HG02642 (cell line): ENCODE results near the gene SERPINA3.
"Not testable (repeated sequence)": the region's sequence is repeated elsewhere in the genome, so short reads cannot be mapped to it uniquely, and the experiment has no call there.

Experiments used
- ATAC-seq: cut with Tn5 transposase; IDR thresholded peaks from one replicate; pipeline ENCODE4 v1.9.1; 2021; ENCODE audit warnings: mild to moderate bottlenecking; ENCODE audit not compliant: unreplicated experiment, poor library complexity

The SERPINA3 gene

DNA sequence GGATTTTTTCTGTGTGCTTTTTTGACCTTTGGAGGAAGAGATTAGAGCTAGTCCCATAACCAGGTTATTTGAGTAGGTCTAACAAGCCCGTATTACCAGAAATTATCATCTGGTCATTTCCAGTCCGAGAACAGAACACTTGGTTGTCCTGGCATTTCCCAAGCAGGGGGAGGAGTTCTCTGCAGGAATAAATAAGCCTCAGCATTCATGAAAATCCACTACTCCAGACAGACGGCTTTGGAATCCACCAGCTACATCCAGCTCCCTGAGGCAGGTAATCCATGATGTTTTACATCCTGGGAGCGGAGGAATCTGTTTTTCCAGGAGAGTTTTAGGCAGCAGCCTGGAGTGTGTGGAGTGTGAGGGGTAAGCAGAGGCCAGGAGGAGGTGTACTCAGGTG is at the start of gene SERPINA3:
TSS of gene SERPINA3 (plus strand) at position 218 of the 400 bp plus-strand sequence. CDS start 2,051 bp downstream, outside the sequence.
- no peak for ATAC-seq

DNA sequence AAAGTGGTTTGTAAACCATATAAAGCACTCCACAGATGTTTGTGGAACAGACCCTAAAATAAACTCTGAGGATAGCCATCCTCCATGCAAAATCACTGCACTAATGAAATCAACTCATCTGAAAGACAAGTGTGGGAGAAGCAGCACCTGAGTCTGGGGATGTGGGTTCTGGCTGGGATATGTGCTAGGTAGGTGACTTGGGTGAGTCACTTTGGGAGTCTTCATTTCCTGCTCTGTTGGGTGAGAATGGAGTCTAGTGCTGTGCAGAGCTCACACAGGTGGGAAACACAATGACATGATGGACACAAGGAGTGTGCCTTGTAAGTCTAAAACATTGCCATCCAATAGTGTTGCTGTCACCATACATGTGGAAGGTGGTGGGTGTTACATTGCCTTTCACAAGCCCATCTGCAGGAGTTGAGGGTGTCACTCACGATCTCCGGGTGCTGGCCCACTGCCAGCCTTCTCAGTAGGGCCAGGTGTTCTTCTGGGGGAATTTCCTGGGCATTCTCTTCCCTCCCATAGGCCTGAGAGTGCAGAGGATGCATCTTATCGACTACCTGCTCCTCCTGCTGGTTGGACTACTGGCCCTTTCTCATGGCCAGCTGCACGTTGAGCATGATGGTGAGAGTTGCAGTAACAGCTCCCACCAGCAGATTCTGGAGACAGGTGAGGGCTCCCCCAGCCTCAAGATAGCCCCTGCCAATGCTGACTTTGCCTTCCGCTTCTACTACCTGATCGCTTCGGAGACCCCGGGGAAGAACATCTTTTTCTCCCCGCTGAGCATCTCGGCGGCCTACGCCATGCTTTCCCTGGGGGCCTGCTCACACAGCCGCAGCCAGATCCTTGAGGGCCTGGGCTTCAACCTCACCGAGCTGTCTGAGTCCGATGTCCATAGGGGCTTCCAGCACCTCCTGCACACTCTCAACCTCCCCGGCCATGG is 49.0 kb upstream of the SERPINA3 start:
- ATAC-seq, result no peak

DNA sequence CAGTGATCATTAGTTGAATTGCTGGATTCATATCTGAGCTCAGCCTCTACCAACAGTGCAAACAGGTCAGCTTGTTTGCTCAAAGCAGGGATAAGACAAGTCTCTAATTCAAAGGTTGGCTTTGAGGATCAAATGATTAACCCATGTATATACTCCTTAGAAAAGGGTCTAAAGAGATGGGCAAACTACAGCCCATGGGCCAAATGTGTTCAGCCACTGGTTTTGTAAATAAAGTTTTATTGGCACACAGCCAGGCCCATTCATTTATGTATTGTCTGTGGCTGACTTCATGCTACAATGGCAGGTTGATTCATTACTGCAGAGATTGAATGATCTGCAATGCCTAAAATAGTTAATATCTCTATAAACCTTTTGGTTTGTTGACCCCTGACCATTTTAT is 47.8 kb upstream of the SERPINA3 start:
- ATAC-seq, result no peak

DNA sequence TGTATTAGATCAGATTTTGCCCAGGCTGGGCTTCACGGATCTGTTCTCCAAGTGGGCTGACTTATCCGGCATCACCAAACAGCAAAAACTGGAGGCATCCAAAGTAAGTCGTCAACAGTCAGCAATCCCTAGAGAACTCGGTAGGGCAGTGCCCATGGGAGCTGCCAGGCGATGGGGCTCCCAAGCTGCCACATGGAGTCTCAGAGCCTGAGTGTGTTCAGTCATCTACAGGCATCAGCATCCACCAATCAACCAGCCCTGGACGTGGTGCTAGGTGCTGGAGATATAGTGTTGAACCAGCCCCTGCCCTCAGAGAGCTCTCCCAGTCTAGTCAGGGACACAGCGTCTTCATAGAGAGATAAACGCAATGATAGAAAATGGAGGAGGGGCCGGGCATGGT is 44.0 kb upstream of the SERPINA3 start:
- no peak for ATAC-seq

DNA sequence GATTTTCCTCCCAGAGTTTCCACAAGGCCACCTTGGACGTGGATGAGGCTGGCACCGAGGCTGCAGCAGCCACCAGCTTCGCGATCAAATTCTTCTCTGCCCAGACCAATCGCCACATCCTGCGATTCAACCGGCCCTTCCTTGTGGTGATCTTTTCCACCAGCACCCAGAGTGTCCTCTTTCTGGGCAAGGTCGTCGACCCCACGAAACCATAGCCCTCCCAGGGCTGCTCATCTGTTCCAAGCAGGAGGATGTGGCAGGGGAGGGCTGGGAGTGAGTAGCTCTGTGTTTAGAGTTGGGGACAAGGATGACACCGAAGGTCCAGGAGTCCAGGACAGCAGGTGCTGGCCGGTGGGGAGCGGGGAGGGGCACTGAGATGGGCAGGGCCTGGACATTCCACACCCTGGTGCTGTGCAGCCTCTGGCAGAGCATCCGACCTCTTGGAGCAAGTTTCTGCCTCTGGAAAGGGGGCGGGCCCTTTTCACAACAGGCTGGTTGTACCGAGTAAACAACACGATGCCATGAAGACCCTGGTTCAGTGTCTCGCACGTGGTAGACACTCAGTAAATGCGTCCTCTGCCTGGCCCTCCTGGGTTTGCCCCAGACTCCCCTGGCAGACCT is 42.7 kb upstream of the SERPINA3 start:
- no peak for ATAC-seq

DNA sequence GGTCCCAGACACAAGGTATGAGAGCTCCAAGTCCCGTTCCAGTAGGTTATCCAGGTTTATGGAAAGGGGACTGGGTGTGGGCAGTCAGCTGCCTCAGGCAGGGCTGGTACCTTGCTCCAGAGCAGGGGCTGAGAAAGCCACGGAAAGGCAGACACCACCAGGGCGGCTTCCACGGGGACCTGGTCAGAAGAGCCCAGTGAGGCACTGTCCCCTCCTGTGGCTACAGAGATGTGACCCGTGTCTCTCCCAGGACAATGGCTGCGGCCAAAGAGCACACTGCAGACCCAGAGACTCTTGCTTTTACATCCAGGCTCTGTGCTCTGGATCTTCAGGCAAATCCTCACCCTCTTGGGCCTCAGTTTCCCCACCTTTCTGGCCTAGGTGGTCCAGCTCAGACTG is 42.2 kb upstream of the SERPINA3 start:
- no peak for ATAC-seq

DNA sequence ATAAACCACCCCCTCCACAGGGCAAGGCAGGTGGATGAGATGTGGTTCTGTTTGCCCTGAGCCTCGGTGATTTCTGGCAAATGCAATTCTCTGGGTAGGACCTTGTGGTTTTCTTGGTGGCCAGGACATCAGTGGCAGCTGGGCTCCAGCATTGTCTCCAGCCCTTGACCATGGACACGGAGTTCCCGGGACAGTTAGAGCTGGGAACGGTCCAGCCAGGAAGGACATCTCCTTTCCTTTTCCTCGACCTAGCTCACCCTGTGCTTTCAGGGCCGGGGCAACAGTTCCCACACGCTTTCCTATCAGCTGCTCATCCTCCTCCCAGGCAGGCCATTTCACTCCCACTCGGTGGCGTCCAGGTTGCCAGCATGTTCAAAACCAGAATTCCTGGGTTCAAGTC is 41.8 kb upstream of the SERPINA3 start:
- no peak for ATAC-seq

DNA sequence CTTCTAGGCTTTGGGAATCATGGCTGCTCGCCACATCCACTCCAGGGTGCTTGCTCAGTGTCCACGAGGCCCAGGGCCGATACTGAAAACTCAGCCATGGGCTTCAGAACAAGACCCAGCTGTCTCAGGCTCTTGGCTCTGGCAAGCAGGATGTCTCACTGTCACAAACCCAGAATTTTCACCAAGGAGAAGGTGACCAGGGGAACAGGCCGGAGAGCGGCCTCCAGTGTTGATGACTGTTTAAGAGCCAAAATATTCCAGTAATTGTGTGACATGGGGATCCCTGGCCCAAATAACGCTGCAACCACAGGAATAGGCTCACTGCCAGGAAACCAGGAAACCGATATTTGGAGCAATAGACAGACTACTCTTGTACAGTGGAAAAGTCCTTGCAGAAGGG is 40.8 kb upstream of the SERPINA3 start:
- no peak for ATAC-seq

DNA sequence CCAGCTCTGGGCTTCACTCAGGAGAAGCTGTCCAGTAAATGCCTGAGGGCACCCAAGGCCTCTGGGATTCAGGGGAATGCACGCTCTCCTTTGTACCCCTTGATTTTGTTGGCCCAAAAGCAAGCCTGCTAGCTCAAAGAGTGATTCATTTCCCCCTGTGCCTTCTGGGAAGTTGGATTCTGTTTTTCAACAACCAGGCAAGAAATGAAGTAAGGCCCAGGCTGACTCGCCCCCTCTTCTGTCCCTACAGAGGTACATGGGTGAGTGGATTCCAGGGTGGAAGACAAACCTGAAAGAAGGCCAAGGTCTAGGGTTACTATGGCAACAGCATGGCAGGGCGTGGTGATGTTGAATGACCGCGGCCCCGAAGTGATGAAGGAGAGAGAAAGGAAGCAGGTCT is 40.2 kb upstream of the SERPINA3 start:
- no peak for ATAC-seq

DNA sequence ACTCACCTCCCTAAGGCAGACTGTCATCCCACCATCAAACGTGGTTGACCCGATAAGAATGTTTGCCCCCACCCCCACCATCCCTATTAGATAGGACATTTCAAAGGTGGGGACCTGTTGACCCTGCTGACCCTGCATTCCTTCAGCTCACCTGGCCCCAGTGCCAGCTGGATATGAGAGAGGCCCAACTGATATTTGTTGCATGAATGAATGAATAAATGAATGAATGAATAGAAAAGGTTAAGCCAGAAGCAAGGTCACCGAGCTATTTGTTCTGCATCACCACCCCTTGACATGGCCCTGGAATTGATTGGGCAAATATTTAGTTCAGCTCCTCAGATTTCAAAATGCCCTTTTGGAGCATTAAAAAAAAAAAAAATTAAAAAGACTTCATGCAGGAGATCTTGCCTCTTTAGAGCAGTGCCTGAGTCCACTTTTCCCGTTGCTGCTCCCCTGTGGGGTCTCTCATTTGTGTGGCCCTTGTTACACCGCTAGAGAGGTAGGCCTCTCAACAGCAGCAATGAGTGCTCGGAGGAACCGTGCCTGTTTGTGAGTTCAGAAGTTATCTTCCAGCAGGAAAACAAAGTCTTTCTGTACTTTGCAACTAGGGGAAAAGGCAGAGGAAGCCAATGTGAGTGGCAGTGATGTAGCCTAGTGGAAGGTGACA is 39.4 kb upstream of the SERPINA3 start:
- ATAC-seq, result no peak

DNA sequence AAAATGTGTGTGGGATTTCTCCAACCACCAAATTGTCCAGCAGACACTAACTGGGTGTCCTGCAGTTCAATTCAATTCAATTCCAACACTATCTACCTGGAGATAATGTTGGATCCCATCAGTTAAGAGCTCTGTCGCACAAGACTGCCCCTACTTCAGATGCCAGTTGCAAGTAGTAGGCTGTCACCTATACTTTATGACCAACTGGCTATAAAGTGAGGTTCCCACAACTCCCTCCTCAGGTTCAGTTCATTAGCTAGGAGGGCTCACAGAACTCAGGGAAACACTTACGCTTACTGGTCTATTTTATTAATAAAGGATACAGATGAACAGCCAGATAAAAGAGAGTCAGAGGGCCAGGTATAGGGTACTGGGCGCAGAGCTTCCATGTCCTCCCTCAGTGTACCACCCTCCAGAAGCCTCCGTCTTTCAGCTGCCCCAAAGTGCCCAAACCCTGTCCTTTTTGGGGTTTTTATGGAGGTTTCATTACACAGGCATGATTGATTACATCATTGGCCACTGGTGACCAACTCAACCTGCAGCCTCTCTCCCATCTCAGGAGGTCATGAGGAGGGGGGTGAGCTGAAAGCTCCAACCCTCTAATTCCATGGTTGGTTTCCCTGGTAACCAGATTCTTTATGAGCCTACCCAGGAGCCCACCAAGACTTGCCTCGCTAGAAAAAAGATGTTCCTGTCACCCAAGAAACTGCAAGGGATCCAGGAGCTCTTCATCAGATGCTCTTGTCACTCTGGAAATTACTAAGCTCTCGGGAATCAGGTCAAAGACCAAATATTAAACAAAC is 38.5 kb upstream of the SERPINA3 start:
- no peak for ATAC-seq

DNA sequence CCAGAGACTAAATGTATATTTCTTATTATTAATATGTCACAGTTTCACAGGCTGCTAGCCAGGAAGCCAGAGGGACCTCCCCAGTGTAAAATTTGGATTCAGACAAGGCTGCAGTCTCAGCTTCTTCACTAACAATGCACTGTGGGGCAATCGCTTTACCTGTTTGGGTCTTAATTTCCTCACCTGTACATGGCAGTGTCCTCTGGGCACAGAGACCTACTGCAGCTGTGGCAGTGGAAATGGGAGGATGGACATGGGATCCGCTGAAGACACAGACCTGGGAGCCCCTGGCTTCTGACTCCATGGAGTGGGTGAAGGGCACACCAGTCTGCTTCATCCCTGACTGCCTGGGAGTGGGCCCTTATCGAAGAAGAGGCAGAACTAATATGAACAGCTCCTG is 37.9 kb upstream of the SERPINA3 start:
- no peak for ATAC-seq

DNA sequence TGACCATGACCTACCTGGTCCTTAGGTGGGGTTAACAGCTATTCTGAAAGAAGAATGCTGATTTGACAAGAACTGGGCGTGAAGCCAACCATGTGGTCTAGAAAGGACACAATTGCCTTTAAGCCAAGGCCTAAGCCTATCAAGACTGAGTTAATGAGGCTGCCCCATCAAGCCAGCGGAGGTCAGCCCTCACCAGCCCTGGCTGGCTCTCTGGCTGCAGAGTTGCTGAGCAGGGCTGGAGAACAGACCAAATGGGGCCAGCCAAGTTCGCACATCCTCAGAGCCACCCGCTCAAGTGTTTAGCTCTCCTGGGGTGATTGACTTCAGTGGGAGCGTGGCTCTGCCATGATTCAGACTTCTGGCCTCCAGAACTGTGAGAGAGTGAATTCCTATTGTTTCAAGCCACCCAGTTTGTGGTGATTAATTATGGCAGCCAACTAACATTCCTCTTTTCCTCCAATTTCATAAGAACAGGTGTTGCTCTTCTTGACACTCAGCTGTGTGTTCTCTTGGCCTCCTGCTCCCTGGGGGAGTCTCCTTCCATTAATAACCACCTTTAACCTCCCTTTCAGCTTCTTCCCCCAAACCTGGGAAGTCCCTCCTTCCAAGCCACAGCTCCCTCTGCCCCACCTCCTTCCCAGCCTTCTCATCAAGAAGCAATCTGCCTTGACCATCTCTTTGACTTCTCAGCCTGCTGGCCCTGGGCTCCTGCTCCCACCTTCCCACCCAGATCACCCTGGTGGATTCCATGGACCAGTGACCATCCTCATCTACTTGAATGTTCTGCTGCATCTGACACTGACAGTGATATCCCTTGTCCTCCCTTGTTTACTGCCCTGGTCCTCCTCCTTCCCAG is 36.2 kb upstream of the SERPINA3 start:
- ATAC-seq, result no peak

DNA sequence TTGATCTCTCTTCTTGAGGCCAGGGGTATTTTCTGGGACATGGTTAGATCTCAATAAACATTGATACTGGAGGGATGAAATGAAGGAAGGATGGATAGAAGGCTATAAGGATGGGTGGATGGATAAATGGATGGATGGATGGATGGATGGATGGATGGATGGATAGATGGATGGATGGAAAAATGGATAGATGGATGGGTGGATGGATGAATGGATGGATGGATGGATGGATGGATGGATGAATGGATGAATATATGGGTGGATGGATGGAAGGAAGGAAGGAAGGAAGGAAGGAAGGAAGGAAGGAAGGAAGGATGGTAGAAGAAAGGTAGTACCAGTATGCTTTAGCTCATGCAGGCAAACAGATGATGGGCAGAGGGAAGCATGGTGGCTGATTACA is 34.7 kb upstream of the SERPINA3 start:
- ATAC-seq, result not testable (repeated sequence)

DNA sequence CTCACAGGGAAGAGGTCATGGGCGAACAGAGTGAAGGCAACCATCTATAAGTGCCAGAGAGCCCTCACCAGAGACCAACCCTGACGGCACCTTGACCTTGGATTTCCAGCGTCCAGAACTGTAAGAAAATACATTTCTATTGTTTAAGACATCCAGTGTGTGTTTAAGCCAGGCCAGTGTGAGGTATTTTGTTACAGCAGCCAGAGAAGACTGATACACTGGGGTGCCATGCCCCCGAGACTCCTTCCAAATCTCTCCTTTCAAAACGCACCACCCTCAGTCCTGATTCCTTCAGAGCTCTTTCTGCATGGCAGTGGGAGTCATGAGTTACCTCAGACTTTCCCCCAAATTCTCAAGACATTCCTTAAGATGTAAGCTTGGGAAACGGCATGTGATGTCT is 33.5 kb upstream of the SERPINA3 start:
- no peak for ATAC-seq

DNA sequence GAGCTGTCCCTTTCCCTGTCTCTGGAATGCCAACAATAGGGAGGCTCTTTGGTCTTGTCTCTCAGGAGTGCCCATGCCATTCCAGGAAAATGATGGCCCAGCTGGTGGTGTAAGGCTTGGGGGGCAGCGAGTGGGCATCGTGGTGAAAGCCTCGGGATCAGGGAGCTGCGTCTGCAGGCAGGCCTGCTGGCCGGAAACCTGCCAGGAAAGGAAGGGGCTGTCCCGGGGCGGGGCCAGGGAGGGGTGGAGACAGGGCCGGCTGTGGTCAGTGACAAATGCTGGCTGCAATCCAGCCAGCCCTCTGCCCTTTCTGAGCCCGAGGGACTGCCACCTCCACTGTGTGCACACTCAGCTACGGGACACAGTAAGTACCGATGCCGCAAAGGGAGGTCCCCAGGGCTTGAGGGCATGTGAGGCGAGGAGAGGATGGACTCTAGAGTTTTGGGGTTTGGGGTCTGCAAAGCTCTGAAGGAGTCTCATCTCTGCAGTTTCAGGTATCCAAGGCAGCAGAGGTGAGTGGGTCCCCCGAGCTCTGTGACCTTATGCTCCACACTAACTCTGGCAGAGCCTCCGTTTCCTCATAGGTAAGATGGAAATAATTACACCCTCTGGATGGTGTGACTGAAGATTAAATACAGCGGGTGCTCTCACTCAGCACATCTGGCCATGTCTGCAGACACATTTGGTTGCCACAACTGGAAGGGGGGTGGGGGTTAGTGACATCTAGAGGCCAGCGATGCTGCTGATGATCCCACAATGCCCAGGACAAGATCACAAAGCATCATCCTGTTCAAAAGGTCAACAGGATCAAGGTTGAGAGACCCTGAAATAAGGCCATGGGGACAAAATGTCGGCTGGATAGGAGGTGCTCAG is 30.8 kb upstream of the SERPINA3 start, which contains the start of gene SERPINA5:
TSS of gene SERPINA5 (plus strand) at position 300 of the 873 bp plus-strand sequence. CDS start 5,937 bp downstream, outside the sequence.
- ATAC-seq, result no peak

DNA sequence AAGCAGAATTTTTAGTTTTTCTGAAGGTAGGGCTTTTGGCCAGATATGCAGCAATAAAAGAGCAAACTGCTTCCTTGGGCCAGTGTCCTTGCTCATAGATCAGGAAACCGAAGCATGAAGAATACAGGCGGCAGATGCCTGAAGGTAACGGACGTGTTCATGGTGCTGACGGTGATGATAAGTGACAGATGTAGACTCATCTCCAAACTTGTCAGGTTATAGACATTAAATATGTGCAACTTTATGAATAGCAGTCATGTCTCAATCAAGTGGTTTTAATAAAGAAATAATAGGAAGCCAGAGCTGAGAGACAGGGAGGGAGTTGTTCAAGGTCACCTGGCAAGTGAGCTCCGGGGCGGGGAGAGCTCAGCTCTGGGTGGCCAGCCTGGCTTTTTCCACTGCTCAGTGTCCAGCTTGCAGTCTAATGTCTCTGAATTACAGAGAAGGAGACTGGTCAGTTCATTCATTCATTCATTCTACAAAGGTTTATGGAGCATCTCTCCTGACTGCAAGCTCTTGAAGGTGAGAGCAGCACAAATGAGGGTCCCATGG is 29.9 kb upstream of the SERPINA3 start:
- no peak for ATAC-seq

DNA sequence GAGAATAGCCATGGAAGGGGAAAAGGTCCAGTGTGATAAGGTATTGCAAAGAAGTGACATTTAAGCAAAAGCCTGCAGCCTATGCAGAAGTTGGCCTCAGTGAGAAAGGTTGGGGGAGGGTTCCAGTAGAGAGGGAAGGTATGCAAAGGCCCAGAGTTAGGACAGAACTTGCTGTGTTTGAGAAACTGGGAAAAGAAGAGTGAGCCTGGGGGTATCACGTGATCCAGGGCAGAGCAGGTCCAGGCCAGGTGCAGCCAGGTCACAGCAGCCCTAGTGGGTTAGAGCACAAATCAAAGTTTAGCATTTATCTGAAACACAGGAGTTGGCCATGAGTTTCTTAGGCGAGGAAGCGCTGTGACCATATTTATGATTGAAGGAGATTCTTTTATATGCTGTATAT is 29.3 kb upstream of the SERPINA3 start:
- ATAC-seq, result no peak
